K562 (cell line): Measurements from ENCODE around the gene CABP4. TPM values are rescaled to one million over a fixed set of nuclear protein-coding genes. Genes with fewer than 3 reads are reported as not detected.

Source experiments
- ATAC-seq: fragments of 200-7000 bp; cut with Tn5 transposase; 3 replicates; pipeline ENCODE4 v1.9.1; 2020; ENCODE audit warnings: moderate library complexity
- BruUV-seq: library from RNA; stranded (reverse); fragments of 400-500 nt; replicated peaks from 2 replicates; lab custom pipeline; 2021; lab: Mats Ljungman, UMichigan
- CTCF ChIA-PET: fragments of 300-600 bp; formaldehyde crosslinking; extraction: SDS; loops from one replicate; lab custom pipeline; 2021; ENCODE audit warnings: low intra/inter-chr PET ratio; lab: Yijun Ruan, JAX
- POLR2A ChIA-PET: fragments of 300-600, 350-650 bp; sonication (Branson Sonifier 250); formaldehyde crosslinking; extraction: SDS; loops from one replicate; lab custom pipeline; 2021; ENCODE audit warnings: antibody characterized with exemption, inconsistent platforms; lab: Yijun Ruan, JAX
- DNase-seq, 4 experiments: peaks; one replicate each; pipeline versions ENCODE4 v3.0.0 to v3.0.0-alpha.2; 2011 to 2018; ENCODE audit warnings: low spot score in 3 of 4, mixed read lengths in 3 of 4; ENCODE audit errors: extremely low read depth in 1 of 4
- FAIRE-seq: peaks from 2 replicates; lab custom pipeline; 2011; peaks lifted over from hg19 to GRCh38; lab: Jason Lieb, UNC
- H2AFZ ChIP-seq: 2 replicates; pipeline ENCODE4 v1.6.0; 2011; ENCODE audit warnings: low read depth, low read length, control low read depth, inconsistent platforms
- H3K27ac ChIP-seq: fragments of 200-600 bp; 3 replicates; pipeline ENCODE4 v1.8.0; 2011; ENCODE audit warnings: low read depth, mild to moderate bottlenecking, control low read depth, inconsistent platforms, low read length, moderate library complexity, mixed read lengths; ENCODE audit errors: extremely low read depth
- H3K27me3 ChIP-seq, 2 experiments: fragments of 300-600 bp in 1 of 2; 2 replicates in 1 of 2; 3 replicates in 1 of 2; pipeline versions ENCODE4 v1.6.0 to v1.8.0; 2011; ENCODE audit warnings: inconsistent platforms in 2 of 2, low read length in 2 of 2, mild to moderate bottlenecking in 1 of 2, mixed read lengths in 1 of 2, moderate library complexity in 1 of 2; ENCODE audit not compliant: control insufficient read depth in 2 of 2, insufficient read depth in 2 of 2
- H3K36me3 ChIP-seq: fragments of 300-600 bp; 3 replicates; pipeline ENCODE4 v1.8.0; 2011; ENCODE audit warnings: mild to moderate bottlenecking, low read length, inconsistent platforms; ENCODE audit not compliant: control insufficient read depth, insufficient read depth
- H3K4me1 ChIP-seq, 2 experiments: fragments of 200-600 bp in 1 of 2; replicated peaks in 1 of 2; 2 replicates in 1 of 2; 3 replicates in 1 of 2; pipeline versions ENCODE4 v1.5.1 to v1.8.0; 2011; ENCODE audit warnings: inconsistent platforms in 2 of 2, low read length in 2 of 2, mild to moderate bottlenecking in 1 of 2, mixed read lengths in 1 of 2, moderate library complexity in 1 of 2; ENCODE audit not compliant: control insufficient read depth in 2 of 2, insufficient read depth in 2 of 2
- H3K4me2 ChIP-seq: 2 replicates; pipeline ENCODE4 v1.6.1; 2011; ENCODE audit warnings: low read length, control low read depth, inconsistent platforms, mixed read lengths; ENCODE audit not compliant: insufficient read depth
- H3K4me3 ChIP-seq: fragments of 200-600 bp; sonication (generic), shearing (Covaris generic); 2 replicates; pipeline ENCODE4 v1.5.1; 2016; ENCODE audit warnings: control low read depth, inconsistent platforms
- H3K79me2 ChIP-seq: fragments of 200-600 bp; 3 replicates; pipeline ENCODE4 v1.8.0; 2011; ENCODE audit warnings: low read length, inconsistent platforms; ENCODE audit not compliant: control insufficient read depth, insufficient read depth
- H3K9ac ChIP-seq, 2 experiments: 2 replicates each; pipeline versions ENCODE4 v1.6.0 to v1.6.1; 2011; ENCODE audit warnings: low read depth in 2 of 2, low read length in 2 of 2, control low read depth in 1 of 2, inconsistent platforms in 1 of 2, mild to moderate bottlenecking in 1 of 2, mixed read lengths in 1 of 2; ENCODE audit not compliant: insufficient read depth in 1 of 2
- H3K9me1 ChIP-seq: one replicate; pipeline ENCODE4 v1.6.0; 2011; ENCODE audit warnings: inconsistent platforms, mild to moderate bottlenecking, low read length, moderate library complexity; ENCODE audit not compliant: control insufficient read depth, insufficient read depth
- H3K9me3 ChIP-seq: replicated peaks from 2 replicates; pipeline ENCODE4 v1.5.1; 2011; ENCODE audit warnings: low read depth, low read length, inconsistent platforms; ENCODE audit not compliant: control insufficient read depth, insufficient read depth
- H4K20me1 ChIP-seq: replicated peaks from 2 replicates; pipeline ENCODE4 v1.6.1; 2011; ENCODE audit warnings: low read length, inconsistent platforms, mixed read lengths; ENCODE audit not compliant: control insufficient read depth, insufficient read depth
- FIP1L1 ChIP-seq: fragments of 200-400 bp; formaldehyde crosslinking; IDR thresholded peaks from 2 replicates; pipeline ENCODE4 v1.6.1; 2018; ENCODE audit warnings: mild to moderate bottlenecking, low read depth, low read length; ENCODE audit not compliant: poor library complexity, severe bottlenecking
- FOXK1 ChIP-seq: sonication (generic); formaldehyde crosslinking; IDR thresholded peaks from 2 replicates; pipeline ENCODE4 v1.8.0; 2022; ENCODE audit warnings: missing genetic modification reagents, mild to moderate bottlenecking, borderline replicate concordance
- MECOM ChIP-seq: fragments of 250-450 bp; sonication (Bioruptor Pico); IDR thresholded peaks from 2 replicates; pipeline ENCODE4 v1.8.0; 2022; ENCODE audit warnings: inconsistent platforms
- POLR3G ChIP-seq: IDR thresholded peaks from 2 replicates; pipeline ENCODE4 v1.6.1; 2011; ENCODE audit not compliant: insufficient read length, insufficient replicate concordance; ENCODE audit errors: extremely low read depth
- SMAD2 ChIP-seq: fragments of 150-350 bp; IDR thresholded peaks from 2 replicates; pipeline ENCODE4 v1.6.1; 2014; ENCODE audit warnings: low read depth, mild to moderate bottlenecking, low read length
- SRSF7 ChIP-seq: fragments of 200-400 bp; formaldehyde crosslinking; optimal IDR thresholded peaks from 2 replicates; pipeline ENCODE3; 2017; ENCODE audit warnings: mild to moderate bottlenecking, low read depth, low read length
- TAF1 ChIP-seq: IDR thresholded peaks from 2 replicates; pipeline ENCODE4 v1.6.1; 2011; ENCODE audit warnings: mild to moderate bottlenecking, low read length, moderate library complexity; ENCODE audit not compliant: insufficient read depth, control insufficient read depth, severe bottlenecking; ENCODE audit errors: extremely low read depth
- TCF7 ChIP-seq: sonication (generic); IDR thresholded peaks from 2 replicates; pipeline ENCODE4 v1.6.1; 2016; ENCODE audit warnings: antibody characterized with exemption, borderline replicate concordance
- XRCC4 ChIP-seq: IDR thresholded peaks from one replicate; pipeline ENCODE4 v1.6.1; 2011; ENCODE audit not compliant: insufficient read depth, insufficient read length; ENCODE audit errors: extremely low read depth
- ZNF121 ChIP-seq: sonication (generic); formaldehyde crosslinking; conservative IDR thresholded peaks from 2 replicates; pipeline ENCODE4 v1.8.0; 2022; ENCODE audit warnings: missing genetic modification reagents
- ZNF785 ChIP-seq: fragments of 250-450 bp; sonication (Bioruptor Pico); IDR thresholded peaks from 2 replicates; pipeline ENCODE4 v1.4.0; 2020; ENCODE audit warnings: mild to moderate bottlenecking
- WGBS: fragments of 100-300 bp; shearing (Covaris generic); methylation state at CpG from one replicate; pipeline ENCODE4 v1.1.6; 2016; ENCODE audit warnings: low coverage, mixed read lengths; ENCODE audit not compliant: insufficient coverage; ENCODE audit errors: missing lambda C conversion rate; 5-methylcytosine and 5-hydroxymethylcytosine counted together
- in situ Hi-C: fragments of 300-500 bp; cut with MboI; formaldehyde crosslinking; loops from 4 replicates; pipeline ENCODE4 v1.15.0; 2018; ENCODE audit warnings: inconsistent platforms, mixed read lengths
- intact Hi-C: fragments of 100-400 bp; cut with micrococcal nuclease; formaldehyde crosslinking; loops from 2 replicates; pipeline ENCODE4 v1.14.2; 2022
- polyA plus RNA-seq, 8 experiments: library from polyadenylated mRNA; depleted of rRNA in 4 of 8; stranded (reverse) in 5 of 8; unstranded in 3 of 8; fragments of >200 nt; fragmentation: Nextera tagmentation in 2 of 8; fragmentation: Illumina TruSeq in 1 of 8; extraction: Ambion mirVana in 2 of 8; extraction: Trizol in 1 of 8; gene quantifications; 2 replicates each; pipeline versions ENCODE4 v1.2.1 to v1.2.3, GENCODE V29; 2011 to 2014; ENCODE audit warnings: inconsistent platforms in 1 of 8, missing spikeins in 1 of 8
- total RNA-seq, 7 experiments: library from RNA; depleted of rRNA in 6 of 7; stranded (reverse); fragments of >200 nt in 6 of 7; fragmentation: Illumina TruSeq in 2 of 7; extraction: Trizol in 2 of 7; gene quantifications; 2 replicates each; pipeline versions ENCODE4 v1.2.1 to v1.2.3, GENCODE V29; 2011 to 2021; ENCODE audit warnings: low replicate concordance in 1 of 7
- TF ChIP-seq, protein P1 (sequence below): fragments of 250-450 bp; sonication (Bioruptor Pico); IDR thresholded peaks from 2 replicates; pipeline ENCODE4 v1.8.0; 2022; ENCODE audit warnings: inconsistent platforms, mild to moderate bottlenecking, moderate library complexity, borderline replicate concordance
- TF ChIP-seq, protein P2 (sequence below): fragments of 250-450 bp; sonication (Bioruptor Pico); IDR thresholded peaks from 2 replicates; pipeline ENCODE4 v1.5.0; 2020; ENCODE audit warnings: mild to moderate bottlenecking
- TF ChIP-seq, protein P3 (sequence below): fragments of 450-650 bp; formaldehyde crosslinking; IDR thresholded peaks from 2 replicates; pipeline ENCODE4 v1.4.0; 2022; ENCODE audit warnings: missing genetic modification characterization

The CABP4 gene
- total and polyA plus RNA-seq, 9 of the 15 experiments (the other 6 are each of a cell fraction or from before 2014, with no cell fraction given) = 0.11 TPM; not detected in 8

DNA sequence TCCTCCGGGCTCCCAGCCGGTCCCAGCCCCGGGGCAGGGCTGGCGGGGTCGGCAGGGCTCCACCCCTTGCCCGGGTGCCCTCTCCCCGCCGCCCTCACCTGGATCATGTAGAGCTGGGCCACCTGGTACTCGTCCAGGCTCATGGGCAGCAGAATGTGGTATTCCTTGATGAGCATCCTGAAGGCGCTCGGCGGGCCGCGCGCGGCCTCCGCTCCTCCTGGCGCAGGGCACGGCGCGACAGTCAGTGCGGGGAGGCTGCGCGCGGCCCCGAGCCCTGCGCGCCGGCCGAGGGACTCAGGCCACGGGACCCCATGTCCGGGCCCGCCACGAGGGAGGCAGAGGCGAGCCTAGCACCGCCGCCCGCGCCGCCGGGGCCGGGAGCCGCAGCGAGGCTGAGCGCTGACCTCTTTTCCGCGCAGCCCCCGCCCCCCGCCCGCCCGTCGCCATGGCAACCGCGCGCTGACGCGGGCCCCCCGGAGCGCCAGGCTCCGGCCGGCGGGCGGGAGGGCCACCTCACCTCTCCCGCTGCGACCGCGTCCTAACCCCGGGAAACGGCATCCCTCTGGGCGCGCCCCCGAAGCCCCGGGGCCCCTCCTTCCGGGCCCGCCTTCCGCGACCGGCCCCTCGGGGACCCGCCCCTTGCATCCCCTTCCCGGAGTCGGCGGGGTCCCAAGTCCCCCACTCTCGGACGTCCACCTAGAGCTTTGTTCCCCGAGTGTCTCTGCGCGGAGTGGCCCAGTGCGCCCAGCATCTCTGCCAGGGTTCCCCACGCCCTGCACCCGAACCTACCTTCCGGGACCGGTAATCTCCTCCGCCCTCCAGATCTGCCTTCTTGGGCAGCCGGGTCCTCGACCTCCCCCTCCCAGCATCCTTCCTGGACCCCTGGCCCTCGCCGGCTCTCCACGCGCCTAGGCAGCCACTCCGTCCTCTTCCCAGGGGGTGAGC, 49.1 kb downstream of the CABP4 start (continued):
- TF ChIP-seq, protein P1, sequence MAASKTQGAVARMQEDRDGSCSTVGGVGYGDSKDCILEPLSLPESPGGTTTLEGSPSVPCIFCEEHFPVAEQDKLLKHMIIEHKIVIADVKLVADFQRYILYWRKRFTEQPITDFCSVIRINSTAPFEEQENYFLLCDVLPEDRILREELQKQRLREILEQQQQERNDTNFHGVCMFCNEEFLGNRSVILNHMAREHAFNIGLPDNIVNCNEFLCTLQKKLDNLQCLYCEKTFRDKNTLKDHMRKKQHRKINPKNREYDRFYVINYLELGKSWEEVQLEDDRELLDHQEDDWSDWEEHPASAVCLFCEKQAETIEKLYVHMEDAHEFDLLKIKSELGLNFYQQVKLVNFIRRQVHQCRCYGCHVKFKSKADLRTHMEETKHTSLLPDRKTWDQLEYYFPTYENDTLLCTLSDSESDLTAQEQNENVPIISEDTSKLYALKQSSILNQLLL (CRISPR knock-in tag) = no peak
- TF ChIP-seq POLR3G = no peak

DNA sequence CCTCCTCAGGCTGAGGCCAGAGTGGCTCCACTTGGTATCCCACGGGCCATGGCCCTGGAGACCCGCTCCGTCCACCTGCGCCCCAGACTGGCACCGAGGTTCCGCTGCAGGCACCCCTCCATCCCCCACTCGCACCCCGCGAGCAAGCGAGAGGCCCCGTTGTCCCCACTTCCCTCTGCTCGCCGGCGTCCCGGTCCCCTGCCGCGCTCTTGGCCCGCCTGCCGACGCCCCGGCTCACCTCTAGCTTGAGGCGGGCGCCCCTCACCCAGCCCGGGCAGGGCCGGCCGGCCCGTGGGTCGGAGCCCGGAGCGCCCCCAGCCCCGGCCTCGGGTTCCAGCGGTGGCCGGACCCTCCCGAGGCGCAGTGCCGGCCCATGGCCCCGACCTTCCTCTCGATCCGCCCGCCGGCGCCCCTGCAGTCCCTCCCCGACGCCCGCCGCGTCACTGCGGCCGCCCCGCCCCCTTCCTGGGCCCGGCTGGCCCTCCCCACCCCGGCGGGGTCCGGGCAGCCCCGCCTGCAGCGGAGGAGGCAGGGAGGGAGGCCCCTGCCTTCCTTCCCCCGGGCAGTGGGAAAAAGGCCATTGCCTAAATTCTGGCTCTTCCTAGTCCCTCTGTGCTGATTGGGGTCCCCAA, 49.9 kb downstream of the CABP4 start, which contains the start of gene PITPNM1:
Gene PITPNM1, minus strand, starts transcription at position 414 of the 632 bp plus-strand sequence. CDS start 1,183 bp downstream, outside the sequence.
- Histone ChIP-seq H3K27me3 (no peaks in the 10 kb centered on the region), H2AFZ (peak within 1 kb of the TSS; percentile 71), H3K9me3 (no peaks in the 10 kb centered on the region), H3K79me2 (peaks cover 33% of the 10 kb centered on the region), H3K9ac (peak within 1 kb of the TSS; percentile 82 to 87), H3K27ac (peak within 1 kb of the TSS; percentile 72), H3K9me1 (peaks cover 6% of the 10 kb centered on the region), H4K20me1 (no peaks in the 10 kb centered on the region), H3K36me3 (peaks cover 41% of the 10 kb centered on the region; the same call in 2 of the 3 replicates), H3K4me1 (peaks cover 28 to 73% of the 10 kb centered on the region in 2 experiments), H3K4me3 (peak within 1 kb of the TSS; percentile 73), H3K4me2 (peak within 1 kb of the TSS; percentile 90)
- ATAC-seq (peak; percentile 71), DNase-seq (peak; percentile 82 to 87 (median 84)), FAIRE-seq (peak; percentile 60)
- BruUV-seq = no TSS peak
- in situ Hi-C loops = no loop called here
- intact Hi-C loops = loop anchor here (1.0 to 5.0 kb wide), 5 partner anchors 23 to 148 kb away; partner anchors contain the start of genes GSTP1 and RPS6KB2
- WGBS = 0% methylated on average over 17 of the region's 58 CpGs
- CTCF ChIA-PET = interaction anchor here (0.9 to 2.5 kb wide), 2 partner anchors 103 to 148 kb away, joined by 3 to 13 read pairs; partner anchors contain the start of gene PPP1CA
- POLR2A ChIA-PET = interaction anchor here (0.6 kb wide), 1 partner anchor 121 kb away, joined by 3 read pairs; no protein-coding TSS in a partner anchor
- TF ChIP-seq MECOM (CRISPR knock-in tag) = no peak
- TF ChIP-seq, protein P2, sequence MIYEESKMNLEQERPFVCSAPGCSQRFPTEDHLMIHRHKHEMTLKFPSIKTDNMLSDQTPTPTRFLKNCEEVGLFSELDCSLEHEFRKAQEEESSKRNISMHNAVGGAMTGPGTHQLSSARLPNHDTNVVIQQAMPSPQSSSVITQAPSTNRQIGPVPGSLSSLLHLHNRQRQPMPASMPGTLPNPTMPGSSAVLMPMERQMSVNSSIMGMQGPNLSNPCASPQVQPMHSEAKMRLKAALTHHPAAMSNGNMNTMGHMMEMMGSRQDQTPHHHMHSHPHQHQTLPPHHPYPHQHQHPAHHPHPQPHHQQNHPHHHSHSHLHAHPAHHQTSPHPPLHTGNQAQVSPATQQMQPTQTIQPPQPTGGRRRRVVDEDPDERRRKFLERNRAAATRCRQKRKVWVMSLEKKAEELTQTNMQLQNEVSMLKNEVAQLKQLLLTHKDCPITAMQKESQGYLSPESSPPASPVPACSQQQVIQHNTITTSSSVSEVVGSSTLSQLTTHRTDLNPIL (CRISPR knock-in tag) = no peak
- TF ChIP-seq SMAD2 = no peak
- peak; percentile 2 for TF ChIP-seq FIP1L1
- no peak for TF ChIP-seq XRCC4
- TF ChIP-seq TAF1 = peak; percentile 43
- TF ChIP-seq, protein P3, sequence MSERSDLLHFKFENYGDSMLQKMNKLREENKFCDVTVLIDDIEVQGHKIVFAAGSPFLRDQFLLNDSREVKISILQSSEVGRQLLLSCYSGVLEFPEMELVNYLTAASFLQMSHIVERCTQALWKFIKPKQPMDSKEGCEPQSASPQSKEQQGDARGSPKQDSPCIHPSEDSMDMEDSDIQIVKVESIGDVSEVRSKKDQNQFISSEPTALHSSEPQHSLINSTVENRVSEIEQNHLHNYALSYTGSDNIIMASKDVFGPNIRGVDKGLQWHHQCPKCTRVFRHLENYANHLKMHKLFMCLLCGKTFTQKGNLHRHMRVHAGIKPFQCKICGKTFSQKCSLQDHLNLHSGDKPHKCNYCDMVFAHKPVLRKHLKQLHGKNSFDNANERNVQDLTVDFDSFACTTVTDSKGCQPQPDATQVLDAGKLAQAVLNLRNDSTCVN (CRISPR knock-in tag) = no peak
- no peak for TF ChIP-seq ZNF121 (CRISPR knock-in tag)
- no peak for TF ChIP-seq TCF7
- TF ChIP-seq FOXK1 (CRISPR knock-in tag) = no peak
- TF ChIP-seq SRSF7 = no peak
- no peak for TF ChIP-seq ZNF785 (CRISPR knock-in tag)
